PC-3 (cell line): ENCODE measurements around the gene PAPOLB. TPM values are rescaled to one million over a fixed set of nuclear protein-coding genes. Genes with fewer than 3 reads are reported as not detected.

ENCODE experiments used
- ATAC-seq: fragments of 200-7000 bp; cut with Tn5 transposase; 2 replicates; pipeline ENCODE4 v1.9.1; 2020; ENCODE audit warnings: mild to moderate bottlenecking, moderate library complexity
- BruUV-seq: library from RNA; stranded (reverse); fragments of 400-500 nt; replicated peaks from 2 replicates; lab custom pipeline; 2021; lab: Mats Ljungman, UMichigan
- CTCF ChIA-PET: fragments of 300-600 bp; sonication (Branson Sonifier 250); formaldehyde crosslinking; loops from one replicate; lab custom pipeline; 2022; ENCODE audit warnings: antibody characterized with exemption; lab: Charles Lee
- POLR2A ChIA-PET: fragments of 300-600 bp; sonication (Branson Sonifier 250); formaldehyde crosslinking; loops from one replicate; lab custom pipeline; 2022; ENCODE audit warnings: antibody characterized with exemption; ENCODE audit not compliant: unreplicated experiment; lab: Charles Lee
- DNase-seq: peaks from one replicate; pipeline ENCODE4 v3.0.0-alpha.2; 2015
- H2AFZ ChIP-seq: fragments of 300-600 bp; sonication (generic); 2 replicates; pipeline ENCODE4 v1.6.0; 2016; ENCODE audit warnings: antibody characterized with exemption, low read length
- H3F3A ChIP-seq: fragments of 300-600 bp; sonication (generic); one replicate; pipeline ENCODE4 v1.6.0; 2017; ENCODE audit warnings: antibody characterized with exemption, low read length, control low read depth, mild to moderate bottlenecking; ENCODE audit not compliant: unreplicated experiment
- H3K27ac ChIP-seq: fragments of 300-600 bp; sonication (generic); 2 replicates; pipeline ENCODE4 v1.5.1; 2016; ENCODE audit warnings: mild to moderate bottlenecking, low read length
- H3K27me3 ChIP-seq: fragments of 300-600 bp; sonication (generic); 2 replicates; pipeline ENCODE4 v1.6.1; 2016; ENCODE audit warnings: low read length, mixed read lengths
- H3K36me3 ChIP-seq: fragments of 300-600 bp; sonication (generic); 2 replicates; pipeline ENCODE4 v1.6.1; 2016; ENCODE audit warnings: low read depth, mixed run types, low read length, mixed read lengths
- H3K4me1 ChIP-seq: fragments of 300-600 bp; sonication (generic); 2 replicates; pipeline ENCODE4 v1.5.1; 2016; ENCODE audit warnings: low read length; ENCODE audit not compliant: insufficient read depth
- H3K4me2 ChIP-seq: fragments of 300-600 bp; sonication (generic); 2 replicates; pipeline ENCODE4 v1.6.0; 2016; ENCODE audit warnings: low read length
- H3K4me3 ChIP-seq: fragments of 300-600 bp; sonication (generic); 2 replicates; pipeline ENCODE4 v1.5.1; 2016; ENCODE audit warnings: mild to moderate bottlenecking, low read length, mixed read lengths
- H3K79me2 ChIP-seq: fragments of 300-600 bp; sonication (generic); 2 replicates; pipeline ENCODE4 v1.6.1; 2017; ENCODE audit warnings: low read length, mixed read lengths
- H3K9ac ChIP-seq: fragments of 300-600 bp; sonication (generic); 2 replicates; pipeline ENCODE4 v1.6.0; 2016; ENCODE audit warnings: mild to moderate bottlenecking, low read length
- H3K9me2 ChIP-seq: fragments of 300-600 bp; sonication (generic); replicated peaks from 2 replicates; pipeline ENCODE4 v1.6.1; 2016; ENCODE audit warnings: mixed run types, low read length, mixed read lengths
- H3K9me3 ChIP-seq: fragments of 300-600 bp; sonication (generic); 2 replicates; pipeline ENCODE4 v1.6.1; 2016; ENCODE audit warnings: low read length, mixed read lengths
- H4K20me1 ChIP-seq: fragments of 300-600 bp; sonication (generic); 2 replicates; pipeline ENCODE4 v1.6.1; 2016; ENCODE audit warnings: low read length, mixed read lengths
- EZH2 ChIP-seq: fragments of 300-600 bp; sonication (generic); IDR thresholded peaks from one replicate; pipeline ENCODE4 v1.6.1; 2017; ENCODE audit warnings: antibody characterized with exemption, mild to moderate bottlenecking, low read length; ENCODE audit not compliant: unreplicated experiment
- EZH2phosphoT487 ChIP-seq: fragments of 300-600 bp; sonication (generic); IDR thresholded peaks from 2 replicates; pipeline ENCODE4 v1.6.1; 2018; ENCODE audit warnings: mild to moderate bottlenecking, antibody characterized with exemption, low read length, borderline replicate concordance
- intact Hi-C: fragments of 100-400 bp; cut with micrococcal nuclease; formaldehyde crosslinking; loops from 2 replicates; pipeline ENCODE4 v1.9.0; 2023
- total RNA-seq: library from RNA; depleted of rRNA; stranded (reverse); fragments of >200 nt; gene quantifications from 2 replicates; pipeline ENCODE4 v1.2.3, GENCODE V29; 2014; rRNA removed
- TF ChIP-seq, protein P1 (sequence below): fragments of 300-600 bp; sonication (generic); conservative IDR thresholded peaks from 2 replicates; pipeline ENCODE4 v1.5.1; 2017; ENCODE audit warnings: antibody characterized with exemption, low read depth, mild to moderate bottlenecking, low read length

Gene PAPOLB
- total RNA-seq, 1 experiment from 2014 or later, result 0.29 TPM

DNA sequence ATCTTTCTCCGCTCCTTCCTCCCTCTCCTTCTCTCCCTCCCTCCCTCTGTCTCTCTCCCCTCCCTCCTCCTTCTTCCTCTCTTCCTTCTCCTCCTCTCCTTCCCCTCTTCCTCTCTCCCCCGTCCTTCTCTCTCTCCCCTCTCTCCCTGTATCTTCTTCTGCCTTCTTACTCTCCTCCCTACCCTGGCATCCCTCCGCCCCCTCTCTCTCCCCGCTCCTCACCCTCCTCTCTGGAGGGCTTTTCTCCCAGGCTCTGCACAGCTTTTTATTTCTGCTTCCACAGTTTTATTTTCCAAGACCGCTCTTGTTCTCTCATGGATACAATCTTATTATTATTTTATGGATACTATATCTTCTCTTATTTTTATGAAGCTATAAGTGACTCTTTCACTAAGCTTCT, 53.8 kb downstream of the PAPOLB start:
- Histone ChIP-seq H3K79me2 (no peaks in the 10 kb centered on the region), H3K36me3 (no peaks in the 10 kb centered on the region), H3K9ac (no peak overlapping the region), H3K4me2 (no peak overlapping the region), H3F3A (no peaks in the 10 kb centered on the region), H3K4me1 (no peaks in the 10 kb centered on the region), H4K20me1 (no peaks in the 10 kb centered on the region), H3K9me3 (no peaks in the 10 kb centered on the region), H3K9me2 (no peaks in the 10 kb centered on the region), H3K27me3 (no peaks in the 10 kb centered on the region), H2AFZ (no peak overlapping the region), H3K4me3 (no peak overlapping the region), H3K27ac (no peak overlapping the region)
- CTCF ChIA-PET, result no interaction called here
- no peak for DNase-seq
- BruUV-seq, result no TSS peak
- POLR2A ChIA-PET, result no interaction called here
- ATAC-seq, result no peak
- intact Hi-C loops, result no loop called here
- TF ChIP-seq, protein P1, sequence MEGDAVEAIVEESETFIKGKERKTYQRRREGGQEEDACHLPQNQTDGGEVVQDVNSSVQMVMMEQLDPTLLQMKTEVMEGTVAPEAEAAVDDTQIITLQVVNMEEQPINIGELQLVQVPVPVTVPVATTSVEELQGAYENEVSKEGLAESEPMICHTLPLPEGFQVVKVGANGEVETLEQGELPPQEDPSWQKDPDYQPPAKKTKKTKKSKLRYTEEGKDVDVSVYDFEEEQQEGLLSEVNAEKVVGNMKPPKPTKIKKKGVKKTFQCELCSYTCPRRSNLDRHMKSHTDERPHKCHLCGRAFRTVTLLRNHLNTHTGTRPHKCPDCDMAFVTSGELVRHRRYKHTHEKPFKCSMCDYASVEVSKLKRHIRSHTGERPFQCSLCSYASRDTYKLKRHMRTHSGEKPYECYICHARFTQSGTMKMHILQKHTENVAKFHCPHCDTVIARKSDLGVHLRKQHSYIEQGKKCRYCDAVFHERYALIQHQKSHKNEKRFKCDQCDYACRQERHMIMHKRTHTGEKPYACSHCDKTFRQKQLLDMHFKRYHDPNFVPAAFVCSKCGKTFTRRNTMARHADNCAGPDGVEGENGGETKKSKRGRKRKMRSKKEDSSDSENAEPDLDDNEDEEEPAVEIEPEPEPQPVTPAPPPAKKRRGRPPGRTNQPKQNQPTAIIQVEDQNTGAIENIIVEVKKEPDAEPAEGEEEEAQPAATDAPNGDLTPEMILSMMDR, result no peak
- TF ChIP-seq EZH2phosphoT487 (no peak), EZH2 (no peak)

Other genes starting within 250 kb of the PAPOLB start
- 13.2 and 22.8 TPM in 2 replicates for gene FOXK1, start 179.7 kb downstream of the PAPOLB start, total RNA-seq
- 36.6 and 59.3 TPM in 2 replicates for gene AP5Z1, start 86.4 kb downstream of the PAPOLB start, total RNA-seq
- gene RADIL, start 21.7 kb upstream of the PAPOLB start, total RNA-seq, result 5.6 and 9.3 TPM in 2 replicates
- not detected in 2 replicates for gene MMD2, start 97.2 kb upstream of the PAPOLB start, total RNA-seq
- 7.0 and 7.3 TPM in 2 replicates for gene RBAK, start 183.8 kb upstream of the PAPOLB start, total RNA-seq